IMR-90 (cell line): Measurements from ENCODE around the gene CHMP1B.

Experiments
- CTCF ChIP-seq: conservative IDR thresholded peaks from 2 replicates; pipeline ENCODE4 v1.5.1; 2012; ENCODE audit warnings: mild to moderate bottlenecking, low read depth, low read length, improper control_type of control experiment
- POLR2A ChIP-seq: IDR thresholded peaks from 2 replicates; pipeline ENCODE4 v1.6.1; 2012; ENCODE audit warnings: mild to moderate bottlenecking, low read depth, low read length
- RCOR1 ChIP-seq: IDR thresholded peaks from 2 replicates; pipeline ENCODE4 v1.6.1; 2012; ENCODE audit warnings: mild to moderate bottlenecking, low read length, improper control_type of control experiment; ENCODE audit not compliant: insufficient replicate concordance
- SMC3 ChIP-seq: fragments of 150-350 bp; IDR thresholded peaks from 2 replicates; pipeline ENCODE4 v1.6.1; 2016; ENCODE audit warnings: low read depth, mild to moderate bottlenecking, antibody characterized with exemption, low read length, moderate library complexity

- TF ChIP-seq POLR2A = no peak
- no peak for TF ChIP-seq RCOR1
- TF ChIP-seq CTCF = no peak
- TF ChIP-seq SMC3 = no peak
Observed at GRCh38 chr18:11840493-11840892, 10.7 kb upstream of the CHMP1B start.
